Endothelial cell of umbilical vein (primary cell): ENCODE data around the gene RIT2. TPM values are rescaled to one million over a fixed set of nuclear protein-coding genes. Genes with fewer than 3 reads are reported as not detected.

Source experiments
- BruUV-seq: library from RNA; stranded (reverse); fragments of 400-500 nt; replicated peaks from 2 replicates; lab custom pipeline; 2021; lab: Mats Ljungman, UMichigan
- CTCF ChIA-PET: fragments of 300-600, 350-600 bp; sonication (Branson Sonifier 250); formaldehyde crosslinking; loops from one replicate; lab custom pipeline; 2021; ENCODE audit warnings: antibody characterized with exemption, inconsistent platforms; lab: Charles Lee
- POLR2A ChIA-PET: fragments of 300-600, 350-600 bp; sonication (Branson Sonifier 250); formaldehyde crosslinking; loops from one replicate; lab custom pipeline; 2021; ENCODE audit warnings: antibody characterized with exemption, inconsistent platforms; lab: Charles Lee
- DNase-seq: peaks from one replicate; pipeline ENCODE4 v3.0.0-alpha.2; 2011; ENCODE audit warnings: low read depth, low spot score
- FAIRE-seq: peaks from 2 replicates; lab custom pipeline; 2011; peaks lifted over from hg19 to GRCh38; lab: Jason Lieb, UNC
- H2AFZ ChIP-seq: 2 replicates; pipeline ENCODE4 v1.6.0; 2012; ENCODE audit warnings: low read depth, low read length, control low read depth, inconsistent platforms
- H3K27ac ChIP-seq: 2 replicates; pipeline ENCODE4 v1.5.1; 2011; ENCODE audit warnings: low read depth, mild to moderate bottlenecking, control low read depth, low read length, moderate library complexity; ENCODE audit not compliant: insufficient read depth
- H3K27me3 ChIP-seq, 2 experiments: 2 replicates each; pipeline versions ENCODE4 v1.6.0 to v1.6.1; 2011; ENCODE audit warnings: low read length in 2 of 2, mixed read lengths in 1 of 2; ENCODE audit not compliant: control insufficient read depth in 2 of 2, insufficient read depth in 2 of 2
- H3K36me3 ChIP-seq, 2 experiments: 2 replicates in 1 of 2; 3 replicates in 1 of 2; pipeline ENCODE4 v1.5.1; 2011; ENCODE audit warnings: low read length in 2 of 2, mild to moderate bottlenecking in 1 of 2, moderate library complexity in 1 of 2; ENCODE audit not compliant: control insufficient read depth in 2 of 2, insufficient read depth in 2 of 2; ENCODE audit errors: extremely low read depth in 1 of 2
- H3K4me1 ChIP-seq: 3 replicates; pipeline ENCODE4 v1.5.1; 2011; ENCODE audit warnings: mild to moderate bottlenecking, low read length; ENCODE audit not compliant: control insufficient read depth, insufficient read depth; ENCODE audit errors: extremely low read depth
- H3K4me2 ChIP-seq: 2 replicates; pipeline ENCODE4 v1.6.1; 2011; ENCODE audit warnings: low read length, control low read depth, mixed read lengths; ENCODE audit not compliant: insufficient read depth
- H3K4me3 ChIP-seq, 3 experiments: fragments of 200-600 bp in 1 of 3; sonication (generic), shearing (Covaris generic) in 1 of 3; replicated peaks in 1 of 3; 2 replicates each; pipeline ENCODE4 v1.5.1; 2011 to 2016; ENCODE audit warnings: control low read depth in 3 of 3, low read length in 3 of 3, mild to moderate bottlenecking in 2 of 3, inconsistent platforms in 1 of 3, low read depth in 1 of 3, moderate library complexity in 1 of 3; ENCODE audit not compliant: insufficient read depth in 1 of 3
- H3K79me2 ChIP-seq: 2 replicates; pipeline ENCODE4 v1.6.0; 2012; ENCODE audit warnings: low read length, inconsistent platforms; ENCODE audit not compliant: control insufficient read depth, insufficient read depth
- H3K9ac ChIP-seq: replicated peaks from 2 replicates; pipeline ENCODE3; 2011; ENCODE audit warnings: low read length, control low read depth; ENCODE audit not compliant: insufficient read depth; ENCODE audit errors: extremely low read depth
- H3K9me1 ChIP-seq: replicated peaks from 3 replicates; pipeline ENCODE4 v1.6.0; 2011; ENCODE audit warnings: mild to moderate bottlenecking, low read length; ENCODE audit not compliant: control insufficient read depth, insufficient read depth; ENCODE audit errors: extremely low read depth
- H3K9me3 ChIP-seq: replicated peaks from 2 replicates; pipeline ENCODE4 v1.5.1; 2012; ENCODE audit warnings: low read length, inconsistent platforms; ENCODE audit not compliant: control insufficient read depth, insufficient read depth
- H4K20me1 ChIP-seq: replicated peaks from 2 replicates; pipeline ENCODE3; 2011; ENCODE audit warnings: mild to moderate bottlenecking, low read length; ENCODE audit not compliant: control insufficient read depth, insufficient read depth; ENCODE audit errors: extremely low read depth
- CTCF ChIP-seq, 2 donors: IDR thresholded peaks; 1 replicate in 1 of 2; 2 replicates in 1 of 2; pipeline ENCODE4 v1.5.1; 2011; ENCODE audit warnings: low read length in 2 of 2, mild to moderate bottlenecking in 2 of 2, moderate library complexity in 2 of 2, control low read depth in 1 of 2, inconsistent platforms in 1 of 2, low read depth in 1 of 2; ENCODE audit not compliant: insufficient read depth in 1 of 2; ENCODE audit errors: extremely low read depth in 1 of 2
- EZH2 ChIP-seq: IDR thresholded peaks from 2 replicates; pipeline ENCODE4 v1.6.1; 2012; ENCODE audit warnings: borderline replicate concordance, low read depth, mild to moderate bottlenecking, moderate library complexity, low read length, inconsistent platforms; ENCODE audit not compliant: severe bottlenecking
- FOS ChIP-seq: IDR thresholded peaks from 2 replicates; pipeline ENCODE4 v1.6.1; 2011; ENCODE audit warnings: mild to moderate bottlenecking, low read length, moderate library complexity, borderline replicate concordance; ENCODE audit not compliant: insufficient read depth
- GATA2 ChIP-seq: IDR thresholded peaks from 2 replicates; pipeline ENCODE4 v1.7.0; 2011; ENCODE audit warnings: low read depth, mild to moderate bottlenecking, moderate library complexity, mixed read lengths, low read length; ENCODE audit not compliant: insufficient read length, insufficient read depth
- JUN ChIP-seq: IDR thresholded peaks from 2 replicates; pipeline ENCODE4 v1.6.1; 2011; ENCODE audit warnings: borderline replicate concordance, low read depth; ENCODE audit not compliant: insufficient read length, insufficient read depth
- MAX ChIP-seq: IDR thresholded peaks from 2 replicates; pipeline ENCODE4 v1.6.1; 2011; ENCODE audit not compliant: insufficient read depth, insufficient read length
- MYC ChIP-seq: IDR thresholded peaks from one replicate; pipeline ENCODE4 v1.6.1; 2011; ENCODE audit warnings: mild to moderate bottlenecking, low read depth, low read length
- POLR2A ChIP-seq: IDR thresholded peaks from 2 replicates; pipeline ENCODE4 v1.6.1; 2012; ENCODE audit warnings: low read depth, mild to moderate bottlenecking, control low read depth, low read length
- POLR2AphosphoS5 ChIP-seq: IDR thresholded peaks from 2 replicates; pipeline ENCODE4 v1.6.1; 2012; ENCODE audit warnings: low read depth, mild to moderate bottlenecking, control low read depth, low read length, moderate library complexity; ENCODE audit not compliant: insufficient read depth
- dilution Hi-C: fragments of 300-500 bp; cut with MboI; formaldehyde crosslinking; loops from one replicate; pipeline ENCODE4 v1.15.0; 2019; ENCODE audit warnings: low sequenced_read_pairs; ENCODE audit not compliant: extremely low pct_ligation_motif_present
- intact Hi-C: fragments of 100-400 bp; cut with micrococcal nuclease; formaldehyde crosslinking; loops from one replicate; pipeline ENCODE4 v1.10.0; 2022
- polyA plus RNA-seq, 4 experiments: library from polyadenylated mRNA; depleted of rRNA in 3 of 4; stranded (reverse) in 3 of 4; unstranded in 1 of 4; fragments of >200 nt; gene quantifications; 2 replicates each; pipeline versions ENCODE4 v1.2.1 to v1.2.3, GENCODE V29; 2011 to 2012; ENCODE audit warnings: missing spikeins in 1 of 4
- total RNA-seq: library from RNA; stranded (reverse); gene quantifications from 2 replicates; pipeline ENCODE4 v1.2.3, GENCODE V29; 2021

RIT2 gene
- total and polyA plus RNA-seq, 2 donors (not counting 3 experiments of a cell fraction or from before 2014, with no cell fraction given) = not detected

- H3K27me3 ChIP-seq = no peaks in the 10 kb centered on the region
- no peaks in the 10 kb centered on the region for H3K4me1 ChIP-seq
- dilution Hi-C loops = no loop called here
- no peak overlapping the region for H3K4me3 ChIP-seq
- no peak overlapping the region for H3K27ac ChIP-seq
- H3K79me2 ChIP-seq = no peaks in the 10 kb centered on the region
- intact Hi-C loops = no loop called here
- H3K9ac ChIP-seq = no peak overlapping the region
- no peaks in the 10 kb centered on the region for H3K9me1 ChIP-seq
- no peaks in the 10 kb centered on the region for H3K9me3 ChIP-seq
- H2AFZ ChIP-seq = no peak overlapping the region
- BruUV-seq = no TSS peak
- ChIA-PET CTCF (no interaction called here), POLR2A (no interaction called here)
- no peak for TF ChIP-seq MAX
- no peak for TF ChIP-seq POLR2AphosphoS5
- no peak for TF ChIP-seq EZH2
- TF ChIP-seq MYC = no peak
- TF ChIP-seq CTCF (IDR thresholded peaks at IDR 0.05; ENCODE audit: extremely low read depth in 1 of 2, insufficient read depth in 1 of 2, low read depth in 1 of 2, low read length in 2 of 2) = no peak
- no peak for TF ChIP-seq JUN
- no peak for TF ChIP-seq FOS
- no peak for TF ChIP-seq POLR2A
- TF ChIP-seq GATA2 = no peak
- FAIRE-seq = no peak
- DNase-seq = no peak
- no peaks in the 10 kb centered on the region for H4K20me1 ChIP-seq
- no peaks in the 10 kb centered on the region for H3K36me3 ChIP-seq
- H3K4me2 ChIP-seq = no peak overlapping the region
These were observed 6.6 kb downstream of the RIT2 start for GRCh38 chr18:43108882-43109281.
